GM23338 (cell line): ENCODE results near the gene TTL. TPM values are rescaled to one million over a fixed set of nuclear protein-coding genes. Genes with fewer than 3 reads are reported as not detected.

ENCODE experiments used
- ATAC-seq: fragments of 200-7000 bp; cut with Tn5 transposase; 3 replicates; pipeline ENCODE4 v1.9.1; 2020
- DNase-seq: peaks from one replicate; pipeline ENCODE4 v3.0.0-alpha.2; 2015; ENCODE audit warnings: low spot score
- H2AFZ ChIP-seq: fragments of 200-600 bp; sonication (generic); 2 replicates; pipeline ENCODE4 v1.8.0; 2016; ENCODE audit warnings: antibody characterized with exemption, mild to moderate bottlenecking, moderate library complexity
- H3F3A ChIP-seq: fragments of 200-600 bp; sonication (generic); replicated peaks from 2 replicates; pipeline ENCODE4 v1.8.0; 2017; ENCODE audit warnings: antibody characterized with exemption, mixed run types, low read depth
- H3K27ac ChIP-seq: fragments of 200-600 bp; sonication (generic); 2 replicates; pipeline ENCODE4 v1.6.1; 2016; ENCODE audit warnings: low read depth
- H3K27me3 ChIP-seq: fragments of 200-600 bp; sonication (generic); 2 replicates; pipeline ENCODE4 v1.8.0; 2016; ENCODE audit warnings: mild to moderate bottlenecking, mixed run types, moderate library complexity; ENCODE audit not compliant: insufficient read depth
- H3K36me3 ChIP-seq: fragments of 200-600 bp; sonication (generic); 2 replicates; pipeline ENCODE4 v1.8.0; 2016; ENCODE audit warnings: mild to moderate bottlenecking; ENCODE audit not compliant: insufficient read depth
- H3K4me1 ChIP-seq: fragments of 200-600 bp; sonication (generic); 2 replicates; pipeline ENCODE4 v1.8.0; 2016; ENCODE audit warnings: mild to moderate bottlenecking, moderate library complexity; ENCODE audit not compliant: insufficient read depth
- H3K4me2 ChIP-seq: fragments of 200-600 bp; sonication (generic); 2 replicates; pipeline ENCODE4 v1.7.1; 2017; ENCODE audit warnings: mixed run types
- H3K4me3 ChIP-seq: fragments of 200-600 bp; sonication (generic); 2 replicates; pipeline ENCODE4 v1.6.1; 2016; ENCODE audit warnings: mixed run types
- H3K79me2 ChIP-seq: fragments of 200-600 bp; sonication (generic); replicated peaks from 2 replicates; pipeline ENCODE4 v1.8.0; 2017; ENCODE audit warnings: mild to moderate bottlenecking; ENCODE audit not compliant: insufficient read depth
- H3K9me2 ChIP-seq: fragments of 200-600 bp; sonication (generic); 2 replicates; pipeline ENCODE4 v1.8.0; 2017; ENCODE audit not compliant: insufficient read depth
- H4K20me1 ChIP-seq: fragments of 200-600 bp; sonication (generic); replicated peaks from 2 replicates; pipeline ENCODE4 v1.8.0; 2017; ENCODE audit warnings: mild to moderate bottlenecking; ENCODE audit not compliant: insufficient read depth
- H3K27ac Mint-ChIP-seq: 2 replicates; pipeline ENCODE4 v1.8.0; 2020; ENCODE audit warnings: inconsistent platforms, mild to moderate bottlenecking, moderate library complexity, mixed read lengths
- H3K27me3 Mint-ChIP-seq: 3 replicates; pipeline ENCODE4 v1.8.0; 2022; ENCODE audit warnings: low read depth, mild to moderate bottlenecking, moderate library complexity, mixed read lengths, inconsistent platforms; ENCODE audit not compliant: insufficient read depth, poor library complexity
- H3K36me3 Mint-ChIP-seq: 3 replicates; pipeline ENCODE4 v1.8.0; 2021; ENCODE audit warnings: low read depth, mild to moderate bottlenecking, inconsistent platforms, moderate library complexity, mixed read lengths
- H3K4me1 Mint-ChIP-seq: 3 replicates; pipeline ENCODE4 v1.8.0; 2020; ENCODE audit warnings: mild to moderate bottlenecking, inconsistent platforms, mixed read lengths
- H3K4me3 Mint-ChIP-seq: 3 replicates; pipeline ENCODE4 v1.8.0; 2021; ENCODE audit warnings: moderate library complexity, mild to moderate bottlenecking, inconsistent platforms, mixed read lengths
- H3K9me3 Mint-ChIP-seq: 3 replicates; pipeline ENCODE4 v1.8.0; 2020; ENCODE audit warnings: moderate library complexity, mild to moderate bottlenecking, inconsistent platforms, mixed read lengths
- CREB1 ChIP-seq: fragments of 250-450 bp; sonication (Bioruptor Pico); IDR thresholded peaks from 2 replicates; pipeline ENCODE4 v1.5.0; 2020; ENCODE audit warnings: low read depth, mild to moderate bottlenecking, moderate library complexity
- EZH2 ChIP-seq: fragments of 200-600 bp; sonication (generic); IDR thresholded peaks from one replicate; pipeline ENCODE4 v1.8.0; 2017; ENCODE audit warnings: antibody characterized with exemption, mild to moderate bottlenecking, low read depth; ENCODE audit not compliant: unreplicated experiment
- EZH2phosphoT487 ChIP-seq: fragments of 200-600 bp; sonication (generic); IDR thresholded peaks from one replicate; pipeline ENCODE4 v1.8.1; 2018; ENCODE audit warnings: antibody characterized with exemption; ENCODE audit not compliant: unreplicated experiment
- JUNB ChIP-seq: IDR thresholded peaks from one replicate; pipeline ENCODE4 v1.6.1; 2016; ENCODE audit warnings: antibody characterized with exemption; ENCODE audit not compliant: unreplicated experiment
- NANOG ChIP-seq: IDR thresholded peaks from 2 replicates; pipeline ENCODE4 v1.6.1; 2016; ENCODE audit warnings: antibody characterized with exemption, borderline replicate concordance
- POLR2AphosphoS5 ChIP-seq: IDR thresholded peaks from 2 replicates; pipeline ENCODE4 v1.6.1; 2016; ENCODE audit warnings: antibody characterized with exemption, low read depth
- STAT1 ChIP-seq: IDR thresholded peaks from one replicate; pipeline ENCODE4 v1.6.1; 2016; ENCODE audit warnings: antibody characterized with exemption; ENCODE audit not compliant: unreplicated experiment
- ZNF114 ChIP-seq: fragments of 250-450 bp; sonication (Bioruptor Pico); IDR thresholded peaks from 2 replicates; pipeline ENCODE4 v1.5.0; 2020; ENCODE audit warnings: mild to moderate bottlenecking, moderate library complexity
- ZNF331 ChIP-seq: fragments of 250-450 bp; sonication (Bioruptor Pico); IDR thresholded peaks from 2 replicates; pipeline ENCODE4 v1.5.0; 2020; ENCODE audit warnings: low read depth, mild to moderate bottlenecking, moderate library complexity
- polyA plus RNA-seq: library from polyadenylated mRNA; unstranded; fragments of >200 nt; fragmentation: Nextera tagmentation; extraction: Ambion mirVana; gene quantifications from 2 replicates; pipeline ENCODE4 v1.2.1, GENCODE V29; 2016
- total RNA-seq: library from RNA; depleted of rRNA; stranded (reverse); fragments of >200 nt; shearing (Covaris generic); gene quantifications from 2 replicates; pipeline ENCODE4 v1.2.3, GENCODE V29; 2014
- TF ChIP-seq, protein P1 (sequence below): IDR thresholded peaks from one replicate; pipeline ENCODE4 v1.6.1; 2018; ENCODE audit warnings: antibody characterized with exemption; ENCODE audit not compliant: unreplicated experiment
- TF ChIP-seq, protein P2 (sequence below): IDR thresholded peaks from 2 replicates; pipeline ENCODE4 v1.6.1; 2016; ENCODE audit warnings: antibody characterized with exemption
- TF ChIP-seq, protein P3 (sequence below): fragments of 250-450 bp; sonication (Bioruptor Pico); IDR thresholded peaks from 2 replicates; pipeline ENCODE4 v1.5.0; 2020; ENCODE audit warnings: mild to moderate bottlenecking, moderate library complexity
- TF ChIP-seq, protein P4 (sequence below), 2 experiments: fragments of 200-600 bp in 1 of 2; sonication (generic) in 1 of 2; conservative IDR thresholded peaks; 2 replicates each; pipeline versions ENCODE4 v1.5.1 to v1.6.1; 2016 to 2017; ENCODE audit warnings: antibody characterized with exemption in 2 of 2, low read depth in 2 of 2, mild to moderate bottlenecking in 2 of 2, moderate library complexity in 1 of 2

Gene TTL
- total and polyA plus RNA-seq, 2 experiments from 2014 or later = 10.1 to 34.6 TPM

DNA sequence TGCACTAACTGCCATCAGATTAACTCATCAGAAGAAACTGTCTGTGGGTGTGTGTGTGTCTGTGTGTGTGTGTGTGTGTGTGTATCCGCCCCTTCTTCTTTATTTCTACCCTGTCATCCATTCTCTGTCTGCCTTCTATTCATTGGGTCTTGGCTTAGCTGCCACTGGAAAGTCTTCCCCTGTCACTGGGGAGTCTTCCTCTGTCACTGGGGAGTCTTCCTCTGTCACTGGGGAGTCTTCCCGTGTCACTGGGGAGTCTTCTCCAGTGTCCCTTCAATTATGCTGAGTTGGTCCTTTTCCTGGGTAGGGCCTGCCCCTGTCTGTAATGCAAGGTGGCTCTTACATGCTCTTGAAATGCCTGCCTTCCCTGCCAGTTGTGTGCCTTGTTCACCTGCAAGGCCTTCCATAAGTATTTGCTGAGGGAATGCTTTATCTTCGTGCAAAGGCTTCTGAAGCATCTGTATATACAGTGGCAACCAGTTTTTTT is 41.4 kb downstream of the TTL start:
- ATAC-seq = no peak
- no peak overlapping the region for H2AFZ ChIP-seq
- H3K27me3 Mint-ChIP-seq = peaks cover 5% of the 10 kb centered on the region
- TF ChIP-seq NANOG (no peak), POLR2AphosphoS5 (no peak), EZH2phosphoT487 (no peak), ZNF331 (no peak), STAT1 (no peak), CREB1 (CRISPR knock-in tag) (no peak), JUNB (no peak), ZNF114 (CRISPR knock-in tag) (no peak), EZH2 (no peak)
- TF ChIP-seq, protein P1, sequence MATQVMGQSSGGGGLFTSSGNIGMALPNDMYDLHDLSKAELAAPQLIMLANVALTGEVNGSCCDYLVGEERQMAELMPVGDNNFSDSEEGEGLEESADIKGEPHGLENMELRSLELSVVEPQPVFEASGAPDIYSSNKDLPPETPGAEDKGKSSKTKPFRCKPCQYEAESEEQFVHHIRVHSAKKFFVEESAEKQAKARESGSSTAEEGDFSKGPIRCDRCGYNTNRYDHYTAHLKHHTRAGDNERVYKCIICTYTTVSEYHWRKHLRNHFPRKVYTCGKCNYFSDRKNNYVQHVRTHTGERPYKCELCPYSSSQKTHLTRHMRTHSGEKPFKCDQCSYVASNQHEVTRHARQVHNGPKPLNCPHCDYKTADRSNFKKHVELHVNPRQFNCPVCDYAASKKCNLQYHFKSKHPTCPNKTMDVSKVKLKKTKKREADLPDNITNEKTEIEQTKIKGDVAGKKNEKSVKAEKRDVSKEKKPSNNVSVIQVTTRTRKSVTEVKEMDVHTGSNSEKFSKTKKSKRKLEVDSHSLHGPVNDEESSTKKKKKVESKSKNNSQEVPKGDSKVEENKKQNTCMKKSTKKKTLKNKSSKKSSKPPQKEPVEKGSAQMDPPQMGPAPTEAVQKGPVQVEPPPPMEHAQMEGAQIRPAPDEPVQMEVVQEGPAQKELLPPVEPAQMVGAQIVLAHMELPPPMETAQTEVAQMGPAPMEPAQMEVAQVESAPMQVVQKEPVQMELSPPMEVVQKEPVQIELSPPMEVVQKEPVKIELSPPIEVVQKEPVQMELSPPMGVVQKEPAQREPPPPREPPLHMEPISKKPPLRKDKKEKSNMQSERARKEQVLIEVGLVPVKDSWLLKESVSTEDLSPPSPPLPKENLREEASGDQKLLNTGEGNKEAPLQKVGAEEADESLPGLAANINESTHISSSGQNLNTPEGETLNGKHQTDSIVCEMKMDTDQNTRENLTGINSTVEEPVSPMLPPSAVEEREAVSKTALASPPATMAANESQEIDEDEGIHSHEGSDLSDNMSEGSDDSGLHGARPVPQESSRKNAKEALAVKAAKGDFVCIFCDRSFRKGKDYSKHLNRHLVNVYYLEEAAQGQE = no peak
- TF ChIP-seq, protein P2, sequence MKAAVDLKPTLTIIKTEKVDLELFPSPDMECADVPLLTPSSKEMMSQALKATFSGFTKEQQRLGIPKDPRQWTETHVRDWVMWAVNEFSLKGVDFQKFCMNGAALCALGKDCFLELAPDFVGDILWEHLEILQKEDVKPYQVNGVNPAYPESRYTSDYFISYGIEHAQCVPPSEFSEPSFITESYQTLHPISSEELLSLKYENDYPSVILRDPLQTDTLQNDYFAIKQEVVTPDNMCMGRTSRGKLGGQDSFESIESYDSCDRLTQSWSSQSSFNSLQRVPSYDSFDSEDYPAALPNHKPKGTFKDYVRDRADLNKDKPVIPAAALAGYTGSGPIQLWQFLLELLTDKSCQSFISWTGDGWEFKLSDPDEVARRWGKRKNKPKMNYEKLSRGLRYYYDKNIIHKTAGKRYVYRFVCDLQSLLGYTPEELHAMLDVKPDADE = no peak
- TF ChIP-seq, protein P3, sequence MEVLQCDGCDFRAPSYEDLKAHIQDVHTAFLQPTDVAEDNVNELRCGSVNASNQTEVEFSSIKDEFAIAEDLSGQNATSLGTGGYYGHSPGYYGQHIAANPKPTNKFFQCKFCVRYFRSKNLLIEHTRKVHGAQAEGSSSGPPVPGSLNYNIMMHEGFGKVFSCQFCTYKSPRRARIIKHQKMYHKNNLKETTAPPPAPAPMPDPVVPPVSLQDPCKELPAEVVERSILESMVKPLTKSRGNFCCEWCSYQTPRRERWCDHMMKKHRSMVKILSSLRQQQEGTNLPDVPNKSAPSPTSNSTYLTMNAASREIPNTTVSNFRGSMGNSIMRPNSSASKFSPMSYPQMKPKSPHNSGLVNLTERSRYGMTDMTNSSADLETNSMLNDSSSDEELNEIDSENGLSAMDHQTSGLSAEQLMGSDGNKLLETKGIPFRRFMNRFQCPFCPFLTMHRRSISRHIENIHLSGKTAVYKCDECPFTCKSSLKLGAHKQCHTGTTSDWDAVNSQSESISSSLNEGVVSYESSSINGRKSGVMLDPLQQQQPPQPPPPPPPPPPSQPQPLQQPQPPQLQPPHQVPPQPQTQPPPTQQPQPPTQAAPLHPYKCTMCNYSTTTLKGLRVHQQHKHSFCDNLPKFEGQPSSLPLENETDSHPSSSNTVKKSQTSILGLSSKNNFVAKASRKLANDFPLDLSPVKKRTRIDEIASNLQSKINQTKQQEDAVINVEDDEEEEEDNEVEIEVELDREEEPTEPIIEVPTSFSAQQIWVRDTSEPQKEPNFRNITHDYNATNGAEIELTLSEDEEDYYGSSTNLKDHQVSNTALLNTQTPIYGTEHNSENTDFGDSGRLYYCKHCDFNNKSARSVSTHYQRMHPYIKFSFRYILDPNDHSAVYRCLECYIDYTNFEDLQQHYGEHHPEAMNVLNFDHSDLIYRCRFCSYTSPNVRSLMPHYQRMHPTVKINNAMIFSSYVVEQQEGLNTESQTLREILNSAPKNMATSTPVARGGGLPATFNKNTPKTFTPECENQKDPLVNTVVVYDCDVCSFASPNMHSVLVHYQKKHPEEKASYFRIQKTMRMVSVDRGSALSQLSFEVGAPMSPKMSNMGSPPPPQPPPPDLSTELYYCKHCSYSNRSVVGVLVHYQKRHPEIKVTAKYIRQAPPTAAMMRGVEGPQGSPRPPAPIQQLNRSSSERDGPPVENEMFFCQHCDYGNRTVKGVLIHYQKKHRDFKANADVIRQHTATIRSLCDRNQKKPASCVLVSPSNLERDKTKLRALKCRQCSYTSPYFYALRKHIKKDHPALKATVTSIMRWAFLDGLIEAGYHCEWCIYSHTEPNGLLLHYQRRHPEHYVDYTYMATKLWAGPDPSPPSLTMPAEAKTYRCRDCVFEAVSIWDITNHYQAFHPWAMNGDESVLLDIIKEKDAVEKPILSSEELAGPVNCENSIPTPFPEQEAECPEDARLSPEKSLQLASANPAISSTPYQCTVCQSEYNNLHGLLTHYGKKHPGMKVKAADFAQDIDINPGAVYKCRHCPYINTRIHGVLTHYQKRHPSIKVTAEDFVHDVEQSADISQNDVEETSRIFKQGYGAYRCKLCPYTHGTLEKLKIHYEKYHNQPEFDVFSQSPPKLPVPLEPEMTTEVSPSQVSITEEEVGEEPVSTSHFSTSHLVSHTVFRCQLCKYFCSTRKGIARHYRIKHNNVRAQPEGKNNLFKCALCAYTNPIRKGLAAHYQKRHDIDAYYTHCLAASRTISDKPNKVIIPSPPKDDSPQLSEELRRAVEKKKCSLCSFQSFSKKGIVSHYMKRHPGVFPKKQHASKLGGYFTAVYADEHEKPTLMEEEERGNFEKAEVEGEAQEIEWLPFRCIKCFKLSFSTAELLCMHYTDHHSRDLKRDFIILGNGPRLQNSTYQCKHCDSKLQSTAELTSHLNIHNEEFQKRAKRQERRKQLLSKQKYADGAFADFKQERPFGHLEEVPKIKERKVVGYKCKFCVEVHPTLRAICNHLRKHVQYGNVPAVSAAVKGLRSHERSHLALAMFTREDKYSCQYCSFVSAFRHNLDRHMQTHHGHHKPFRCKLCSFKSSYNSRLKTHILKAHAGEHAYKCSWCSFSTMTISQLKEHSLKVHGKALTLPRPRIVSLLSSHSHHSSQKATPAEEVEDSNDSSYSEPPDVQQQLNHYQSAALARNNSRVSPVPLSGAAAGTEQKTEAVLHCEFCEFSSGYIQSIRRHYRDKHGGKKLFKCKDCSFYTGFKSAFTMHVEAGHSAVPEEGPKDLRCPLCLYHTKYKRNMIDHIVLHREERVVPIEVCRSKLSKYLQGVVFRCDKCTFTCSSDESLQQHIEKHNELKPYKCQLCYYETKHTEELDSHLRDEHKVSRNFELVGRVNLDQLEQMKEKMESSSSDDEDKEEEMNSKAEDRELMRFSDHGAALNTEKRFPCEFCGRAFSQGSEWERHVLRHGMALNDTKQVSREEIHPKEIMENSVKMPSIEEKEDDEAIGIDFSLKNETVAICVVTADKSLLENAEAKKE (CRISPR knock-in tag) = no peak
- TF ChIP-seq, protein P4, sequence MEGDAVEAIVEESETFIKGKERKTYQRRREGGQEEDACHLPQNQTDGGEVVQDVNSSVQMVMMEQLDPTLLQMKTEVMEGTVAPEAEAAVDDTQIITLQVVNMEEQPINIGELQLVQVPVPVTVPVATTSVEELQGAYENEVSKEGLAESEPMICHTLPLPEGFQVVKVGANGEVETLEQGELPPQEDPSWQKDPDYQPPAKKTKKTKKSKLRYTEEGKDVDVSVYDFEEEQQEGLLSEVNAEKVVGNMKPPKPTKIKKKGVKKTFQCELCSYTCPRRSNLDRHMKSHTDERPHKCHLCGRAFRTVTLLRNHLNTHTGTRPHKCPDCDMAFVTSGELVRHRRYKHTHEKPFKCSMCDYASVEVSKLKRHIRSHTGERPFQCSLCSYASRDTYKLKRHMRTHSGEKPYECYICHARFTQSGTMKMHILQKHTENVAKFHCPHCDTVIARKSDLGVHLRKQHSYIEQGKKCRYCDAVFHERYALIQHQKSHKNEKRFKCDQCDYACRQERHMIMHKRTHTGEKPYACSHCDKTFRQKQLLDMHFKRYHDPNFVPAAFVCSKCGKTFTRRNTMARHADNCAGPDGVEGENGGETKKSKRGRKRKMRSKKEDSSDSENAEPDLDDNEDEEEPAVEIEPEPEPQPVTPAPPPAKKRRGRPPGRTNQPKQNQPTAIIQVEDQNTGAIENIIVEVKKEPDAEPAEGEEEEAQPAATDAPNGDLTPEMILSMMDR (conservative IDR thresholded peaks at IDR 0.05; ENCODE audit: low read depth in 2 of 2) = no peak
- H3K4me1 ChIP-seq = no peaks in the 10 kb centered on the region
- H3K4me2 ChIP-seq = no peak overlapping the region
- no peak overlapping the region for H3K4me3 ChIP-seq
- H3K4me1 Mint-ChIP-seq = no peaks in the 10 kb centered on the region
- no peaks in the 10 kb centered on the region for H4K20me1 ChIP-seq
- no peaks in the 10 kb centered on the region; the same call in 1 of the 2 replicates for H3K36me3 ChIP-seq
- no peaks in the 10 kb centered on the region for H3K79me2 ChIP-seq
- H3K27ac ChIP-seq = no peak overlapping the region
- no peaks in the 10 kb centered on the region for H3F3A ChIP-seq
- H3K27me3 ChIP-seq = no peaks in the 10 kb centered on the region
- no peak overlapping the region for H3K27ac Mint-ChIP-seq
- H3K9me2 ChIP-seq = no peaks in the 10 kb centered on the region
- no peak for DNase-seq
- H3K9me3 Mint-ChIP-seq = no peaks in the 10 kb centered on the region
- peaks cover 65% of the 10 kb centered on the region for H3K36me3 Mint-ChIP-seq
- no peak overlapping the region for H3K4me3 Mint-ChIP-seq
